NCI-H82 treated with DMSO at 0.1 percent for 48 hours (cell line): ENCODE results near the gene CADM1.

ENCODE experiments used
- DNase-seq: peaks from one replicate; lab custom pipeline; 2025; ENCODE audit not compliant: unreplicated experiment; lab: John Stamatoyannopoulos, UW

The CADM1 gene

DNA sequence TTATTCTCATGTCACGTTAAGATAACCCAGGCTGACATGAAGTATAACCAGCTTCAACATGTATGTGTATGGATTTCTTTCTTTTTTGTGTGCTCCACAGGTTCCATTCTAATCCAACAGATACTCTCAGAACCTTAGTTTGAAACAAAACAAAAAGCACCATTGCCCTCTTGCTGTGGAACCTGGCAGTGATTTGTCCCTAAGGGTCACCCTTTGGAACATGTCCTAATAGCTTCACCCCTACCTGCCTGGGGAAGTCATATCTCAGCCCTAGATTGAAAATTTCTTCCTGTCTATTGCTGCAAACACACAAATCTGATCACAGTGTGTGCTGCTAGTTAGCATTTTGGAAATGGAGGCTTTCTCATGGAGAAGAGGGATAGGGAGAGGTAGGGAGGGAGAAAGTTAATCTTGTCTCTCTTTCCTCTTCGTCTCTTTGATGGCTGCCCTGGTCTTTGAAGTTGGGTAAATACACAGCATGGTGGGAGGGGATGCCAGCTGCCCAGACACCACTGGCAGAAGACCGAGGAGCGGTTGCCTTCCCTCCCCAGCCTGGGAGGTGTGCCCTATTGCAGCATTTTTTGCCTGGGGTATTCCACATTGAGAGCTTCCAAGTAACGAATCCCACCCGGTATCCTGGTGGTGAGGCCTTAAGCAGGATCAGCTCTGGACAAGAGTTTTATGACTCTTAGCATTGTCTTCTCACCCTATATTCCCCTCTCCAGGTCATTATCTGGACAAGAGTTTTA lies 11.6 kb upstream of the CADM1 start:
- DNase-seq: no peak

GRCh38 chr11:115506954-115507675 lies 2.9 kb upstream of the CADM1 start:
- no peak for DNase-seq

DNA sequence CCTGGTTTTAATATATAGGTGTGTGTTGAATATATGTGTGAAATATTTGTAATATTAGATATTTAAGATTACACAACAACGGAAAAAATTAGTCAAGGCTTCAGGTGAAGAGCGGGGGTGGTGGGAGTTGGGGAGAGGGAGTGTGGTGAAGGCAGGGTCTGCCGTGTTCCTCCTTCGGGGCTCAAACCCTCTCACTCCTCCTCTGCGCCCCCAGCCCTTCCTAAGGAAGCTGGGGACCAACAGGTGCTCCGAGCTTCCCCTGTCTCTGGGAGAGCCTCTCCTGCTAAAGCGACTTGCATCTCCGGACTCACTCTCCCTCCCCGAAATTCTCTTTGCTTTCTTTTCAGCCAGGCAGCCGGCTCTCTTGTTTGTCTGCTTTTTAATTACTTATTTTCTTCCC lies 960 bp upstream of the CADM1 start:
- DNase-seq: no peak

DNA sequence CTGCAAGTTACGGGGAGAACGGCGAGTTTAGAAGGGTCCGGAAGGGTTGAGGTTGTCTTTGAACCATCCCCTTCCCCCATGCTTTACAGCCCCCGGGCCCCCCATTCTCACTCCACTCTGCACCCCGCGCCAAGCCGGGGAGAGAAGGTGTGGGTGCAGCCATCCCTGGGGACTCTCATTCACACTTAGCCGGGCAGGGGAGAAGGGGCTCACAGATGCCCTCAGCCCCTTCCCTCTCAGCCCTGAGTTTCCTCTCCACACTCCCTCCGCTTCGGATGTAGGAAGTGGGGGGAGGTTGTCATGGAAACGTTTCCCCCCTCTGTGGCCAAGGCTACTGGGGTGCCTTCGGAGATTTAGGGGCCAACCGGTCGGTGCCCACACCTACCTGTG lies 334 bp downstream of the CADM1 start:
- no peak for DNase-seq

DNA sequence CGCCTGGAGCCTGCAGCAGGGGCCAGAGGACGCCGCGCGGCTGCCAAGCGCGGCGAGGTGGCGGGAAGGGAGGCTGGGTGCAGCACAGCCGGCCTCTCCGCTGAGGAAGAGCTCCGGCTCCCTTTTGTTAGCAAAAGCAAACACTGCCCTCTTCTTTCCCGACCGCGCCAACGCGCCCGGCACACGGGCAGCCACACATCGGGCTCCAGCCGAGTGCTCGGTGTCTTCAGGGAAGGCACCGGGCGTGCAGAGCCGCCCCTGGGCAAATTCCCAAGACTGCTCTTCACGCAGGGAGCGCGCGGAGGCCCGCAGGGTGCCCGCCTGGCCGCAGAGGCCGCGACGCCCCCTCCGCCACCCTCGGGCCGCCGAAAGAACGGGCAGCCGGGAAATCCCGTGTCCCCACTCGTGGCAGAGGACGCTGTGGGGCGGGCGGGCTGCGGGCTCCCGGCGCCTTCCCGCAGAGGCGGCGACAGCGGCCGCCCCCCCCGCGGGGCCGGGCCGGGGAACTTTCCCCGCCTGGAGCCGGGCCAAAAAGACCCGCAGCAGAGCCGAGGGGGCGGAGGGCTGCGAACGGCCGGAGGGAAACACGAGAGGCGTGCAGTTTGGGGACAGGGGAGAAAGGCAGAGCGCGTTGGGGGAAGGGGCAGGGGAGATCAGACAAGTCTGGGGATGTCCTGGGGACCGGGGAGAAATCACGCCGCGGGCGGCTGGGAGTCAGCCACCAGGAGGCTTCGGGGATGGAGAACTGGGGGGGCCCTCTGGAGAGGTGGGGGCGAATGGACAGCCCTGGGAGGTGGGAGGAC lies 931 bp downstream of the CADM1 start:
- peak; percentile 12 for DNase-seq

GRCh38 chr11:115502636-115503082 lies 1.6 kb downstream of the CADM1 start:
- DNase-seq: no peak

- no peak for DNase-seq
These were observed 2.2 kb downstream of the CADM1 start for GRCh38 chr11:115501893-115502589.

- no peak for DNase-seq
These were observed 2.7 kb downstream of the CADM1 start for GRCh38 chr11:115501502-115501892.

GRCh38 chr11:115500547-115501501 lies 3.4 kb downstream of the CADM1 start:
- peak; percentile 13 for DNase-seq

- DNase-seq: no peak
These were observed 4.3 kb downstream of the CADM1 start for GRCh38 chr11:115499891-115500290.

DNA sequence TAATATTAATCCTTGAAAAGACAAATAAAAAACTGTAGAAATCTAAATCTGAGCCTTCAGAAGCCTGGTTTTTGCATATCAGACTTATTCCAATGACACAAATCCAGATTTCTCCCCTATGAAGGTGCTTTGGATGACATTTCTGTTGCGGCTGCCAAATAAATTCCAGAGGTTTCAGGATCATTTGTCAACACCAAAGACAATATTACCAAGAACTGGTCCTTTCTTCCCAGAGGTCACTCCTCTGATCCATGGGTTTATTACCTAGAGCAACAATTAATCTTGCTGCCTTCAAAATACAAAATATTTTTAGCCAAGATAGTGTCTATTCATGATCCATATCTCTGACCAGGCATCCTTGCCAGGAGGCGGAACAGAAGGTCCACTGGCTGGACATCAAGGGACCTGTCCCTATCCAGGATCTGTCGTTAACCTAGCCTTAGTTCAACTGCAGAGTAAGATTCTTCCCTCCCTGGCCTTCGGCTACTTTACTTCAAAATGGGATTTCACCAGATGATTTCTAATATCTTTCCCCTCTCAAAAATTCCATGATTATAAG lies 4.9 kb downstream of the CADM1 start:
- no peak for DNase-seq

- DNase-seq: no peak
These were observed 5.9 kb downstream of the CADM1 start for GRCh38 chr11:115498354-115498753.

- no peak for DNase-seq
These were observed 6.9 kb downstream of the CADM1 start for GRCh38 chr11:115497303-115497702.

- DNase-seq: no peak
These were observed 7.3 kb downstream of the CADM1 start for GRCh38 chr11:115496892-115497291.

DNA sequence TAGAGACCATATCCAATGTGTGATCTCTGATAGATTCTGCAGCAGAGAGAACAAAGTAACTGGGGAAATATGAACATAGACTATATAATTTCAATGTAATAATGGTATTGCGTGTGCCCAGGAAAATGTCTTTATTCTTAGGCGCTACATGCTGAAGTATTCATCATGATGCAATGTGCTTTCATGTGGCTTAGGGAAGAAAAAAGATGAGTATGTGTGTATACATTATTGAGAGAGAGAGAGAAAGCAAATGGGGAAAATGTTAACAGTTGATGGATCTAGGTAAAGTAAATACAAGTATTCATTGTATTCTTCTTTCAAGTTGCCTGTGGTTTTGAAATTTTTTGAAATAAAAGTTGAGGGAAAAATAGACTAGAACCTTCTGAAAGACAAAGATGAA lies 10.3 kb downstream of the CADM1 start:
- no peak for DNase-seq

- no peak for DNase-seq
These were observed 10.7 kb downstream of the CADM1 start for GRCh38 chr11:115493488-115493887.

DNA sequence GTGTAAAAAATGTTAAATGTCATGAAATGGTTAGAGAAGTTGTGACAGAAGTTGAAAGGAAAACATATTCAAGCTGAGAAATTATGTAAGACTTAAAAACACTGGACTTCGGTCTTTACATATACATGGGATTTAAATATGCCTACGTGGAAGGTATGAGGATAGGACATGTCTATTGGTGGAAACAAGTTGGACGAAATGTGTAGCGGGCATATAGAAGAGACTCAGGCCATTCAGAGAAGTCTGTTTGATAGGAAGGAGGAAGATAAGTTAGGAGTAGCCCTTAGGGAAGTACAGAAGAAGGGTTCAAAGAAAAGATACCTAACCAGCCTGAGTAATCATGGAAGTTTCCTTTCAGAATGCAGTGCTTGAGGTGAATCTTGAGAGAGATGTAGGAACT lies 14.7 kb downstream of the CADM1 start:
- DNase-seq: no peak

DNA sequence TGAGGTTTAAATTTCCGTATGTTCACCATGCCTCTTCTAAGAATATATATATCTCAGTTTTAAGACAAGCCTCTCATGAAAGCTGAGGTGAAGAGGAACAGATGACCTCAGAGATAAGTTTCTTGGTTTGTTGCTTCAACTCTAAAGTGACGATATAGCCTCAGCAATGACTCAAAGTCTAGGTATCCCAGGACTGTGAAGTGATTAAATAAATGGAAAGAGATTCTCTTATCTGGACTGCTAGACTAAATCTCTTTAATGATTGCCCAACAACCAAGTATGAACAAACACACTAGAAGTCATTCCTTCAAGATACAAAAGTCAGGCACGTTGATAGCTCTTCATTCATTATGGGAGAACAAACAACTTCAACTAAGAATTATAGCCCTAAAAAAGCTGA lies 15.3 kb downstream of the CADM1 start:
- DNase-seq: no peak

- DNase-seq: no peak
These were observed 22.7 kb downstream of the CADM1 start for GRCh38 chr11:115481528-115481927.

DNA sequence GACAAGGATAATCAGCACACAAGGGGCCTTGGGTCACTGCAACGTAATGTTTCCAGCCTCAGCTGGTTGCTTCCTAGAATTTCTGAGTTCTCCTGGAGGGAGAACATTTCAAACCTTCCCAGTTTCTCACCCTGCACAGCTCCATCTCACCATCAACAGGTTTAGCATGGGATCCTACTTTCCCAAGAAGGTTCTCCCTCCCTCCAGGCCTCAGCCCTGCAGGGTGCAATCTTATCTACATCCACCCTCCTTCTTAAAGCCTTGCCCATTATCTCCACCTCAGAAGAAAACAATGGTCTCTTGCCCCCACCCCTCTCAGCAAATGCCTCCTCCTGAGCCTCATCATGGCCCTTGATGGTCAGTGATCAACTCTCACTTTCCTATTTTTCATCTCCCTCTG lies 23.6 kb downstream of the CADM1 start:
- DNase-seq: no peak
